HG02981 (cell line): ENCODE data around the gene FOLR1.

Source experiments
- ATAC-seq: cut with Tn5 transposase; IDR thresholded peaks from one replicate; pipeline ENCODE4 v1.9.1; 2021; ENCODE audit warnings: mild to moderate bottlenecking, moderate library complexity; ENCODE audit not compliant: unreplicated experiment

Gene FOLR1

GRCh38 chr11:72222907-72223614 lies 31.1 kb downstream of the FOLR1 start:
- ATAC-seq = peak; percentile 66

GRCh38 chr11:72223615-72224563 lies 31.9 kb downstream of the FOLR1 start:
- ATAC-seq = peak; percentile 35

GRCh38 chr11:72224564-72225410 lies 32.8 kb downstream of the FOLR1 start, which contains the start of gene INPPL1:
TSS of gene INPPL1 (plus strand) at chr11:72224767. CDS start at chr11:72224985, 218 bp downstream.
- no peak for ATAC-seq

GRCh38 chr11:72225411-72225951 lies 33.5 kb downstream of the FOLR1 start:
- ATAC-seq = no peak

- ATAC-seq = no peak
Observed at GRCh38 chr11:72226701-72227100, 34.8 kb downstream of the FOLR1 start.

- ATAC-seq = no peak
Observed at GRCh38 chr11:72227316-72228228, 35.6 kb downstream of the FOLR1 start.

- ATAC-seq = no peak
Observed at GRCh38 chr11:72228229-72228843, 36.4 kb downstream of the FOLR1 start.

- ATAC-seq = no peak
Observed at GRCh38 chr11:72228844-72229231, 36.9 kb downstream of the FOLR1 start.

- ATAC-seq = no peak
Observed at GRCh38 chr11:72229336-72229924, 37.5 kb downstream of the FOLR1 start.

- ATAC-seq = no peak
Observed at GRCh38 chr11:72229925-72230763, 38.2 kb downstream of the FOLR1 start.

GRCh38 chr11:72230764-72231365 lies 38.9 kb downstream of the FOLR1 start:
- ATAC-seq = no peak

- ATAC-seq = no peak
Observed at GRCh38 chr11:72231396-72232259, 39.7 kb downstream of the FOLR1 start.

GRCh38 chr11:72232260-72233055 lies 40.5 kb downstream of the FOLR1 start:
- no peak for ATAC-seq

GRCh38 chr11:72233056-72233772 lies 41.3 kb downstream of the FOLR1 start:
- ATAC-seq = no peak
